IPS DF 6.9 (cell line): ENCODE results near the gene PPFIA4.

Source experiments
- DNase-seq: peaks from one replicate; pipeline ENCODE4 v3.0.0-alpha.2; 2013; ENCODE audit warnings: low read depth, low spot score
- H3K27ac ChIP-seq: one replicate; pipeline ENCODE4 v1.5.1; 2013; ENCODE audit warnings: low read length, control low read depth
- H3K27me3 ChIP-seq: 2 replicates; pipeline ENCODE4 v1.6.1; 2013; ENCODE audit warnings: mild to moderate bottlenecking, low read length; ENCODE audit not compliant: control insufficient read depth, insufficient read depth
- H3K36me3 ChIP-seq: 2 replicates; pipeline ENCODE4 v1.6.1; 2013; ENCODE audit warnings: low read length; ENCODE audit not compliant: control insufficient read depth, insufficient read depth
- H3K4me1 ChIP-seq: 2 replicates; pipeline ENCODE4 v1.6.1; 2013; ENCODE audit warnings: low read length; ENCODE audit not compliant: control insufficient read depth, insufficient read depth
- H3K4me3 ChIP-seq: 2 replicates; pipeline ENCODE4 v1.5.1; 2013; ENCODE audit warnings: mild to moderate bottlenecking, low read length
- H3K9me3 ChIP-seq: 2 replicates; pipeline ENCODE4 v1.6.1; 2013; ENCODE audit warnings: low read length, inconsistent platforms; ENCODE audit not compliant: control insufficient read depth, insufficient read depth
- WGBS: extraction: QIAGEN DNeasy Blood & Tissue Kit; methylation state at CpG from one replicate; pipeline ENCODE4 v1.1.7; 2013; ENCODE audit warnings: mixed read lengths, missing lambda C conversion rate; ENCODE audit not compliant: insufficient read length, insufficient coverage; 5-methylcytosine and 5-hydroxymethylcytosine counted together

The PPFIA4 gene

GRCh38 chr1:203033917-203034316 lies 7.6 kb downstream of the PPFIA4 start:
- no peaks in the 10 kb centered on the region for H3K9me3 ChIP-seq
- DNase-seq: no peak
- no peak overlapping the region for H3K27ac ChIP-seq
- no peak overlapping the region for H3K4me3 ChIP-seq
- peaks cover 2% of the 10 kb centered on the region; the same call in 1 of the 2 replicates for H3K4me1 ChIP-seq
- H3K36me3 ChIP-seq: peaks cover 2% of the 10 kb centered on the region; the same call in 1 of the 2 replicates
- H3K27me3 ChIP-seq: no peaks in the 10 kb centered on the region
- whole genome bisulfite sequencing: no CpG with 5 or more reads among the region's 2 CpGs

- Histone ChIP-seq H3K36me3 (peaks cover 2% of the 10 kb centered on the region; the same call in 1 of the 2 replicates), H3K4me1 (peaks cover 2% of the 10 kb centered on the region; the same call in 1 of the 2 replicates), H3K27ac (no peak overlapping the region), H3K9me3 (no peaks in the 10 kb centered on the region), H3K4me3 (no peak overlapping the region), H3K27me3 (no peaks in the 10 kb centered on the region)
- no peak for DNase-seq
- WGBS: no CpG with 5 or more reads among the region's 10 CpGs
Measured at GRCh38 chr1:203034422-203035110, 8.3 kb downstream of the PPFIA4 start.

- DNase-seq: no peak
- peaks cover 2% of the 10 kb centered on the region; the same call in 1 of the 2 replicates for H3K36me3 ChIP-seq
- H3K4me1 ChIP-seq: peaks cover 2% of the 10 kb centered on the region; the same call in 1 of the 2 replicates
- H3K9me3 ChIP-seq: no peaks in the 10 kb centered on the region
- H3K27me3 ChIP-seq: no peaks in the 10 kb centered on the region
- no CpG with 5 or more reads among the region's 15 CpGs for WGBS
- no peak overlapping the region for H3K4me3 ChIP-seq
- no peak overlapping the region for H3K27ac ChIP-seq
Measured at GRCh38 chr1:203035111-203036000, 9.1 kb downstream of the PPFIA4 start.

- Histone ChIP-seq H3K4me1 (peaks cover 2% of the 10 kb centered on the region; the same call in 1 of the 2 replicates), H3K27ac (no peak overlapping the region), H3K9me3 (no peaks in the 10 kb centered on the region), H3K4me3 (no peak overlapping the region), H3K36me3 (no peaks in the 10 kb centered on the region), H3K27me3 (no peaks in the 10 kb centered on the region)
- no peak for DNase-seq
- no CpG with 5 or more reads among the region's 4 CpGs for WGBS
Measured at GRCh38 chr1:203036135-203036534, 9.8 kb downstream of the PPFIA4 start.

GRCh38 chr1:203036537-203036936 lies 10.2 kb downstream of the PPFIA4 start:
- Histone ChIP-seq H3K9me3 (no peaks in the 10 kb centered on the region), H3K4me1 (peaks cover 2% of the 10 kb centered on the region; the same call in 1 of the 2 replicates), H3K27me3 (no peaks in the 10 kb centered on the region), H3K36me3 (no peaks in the 10 kb centered on the region), H3K4me3 (no peak overlapping the region), H3K27ac (no peak overlapping the region)
- no peak for DNase-seq
- WGBS: no CpG with 5 or more reads among the region's 2 CpGs

GRCh38 chr1:203037509-203038190 lies 11.4 kb downstream of the PPFIA4 start:
- DNase-seq: no peak
- Histone ChIP-seq H3K4me1 (peaks cover 2% of the 10 kb centered on the region; the same call in 1 of the 2 replicates), H3K27ac (no peak overlapping the region), H3K27me3 (no peaks in the 10 kb centered on the region), H3K36me3 (no peaks in the 10 kb centered on the region), H3K9me3 (no peaks in the 10 kb centered on the region), H3K4me3 (no peak overlapping the region)
- no CpG with 5 or more reads among the region's 10 CpGs for WGBS

GRCh38 chr1:203038217-203038741 lies 12.0 kb downstream of the PPFIA4 start:
- Histone ChIP-seq H3K27ac (no peak overlapping the region), H3K36me3 (no peaks in the 10 kb centered on the region), H3K9me3 (no peaks in the 10 kb centered on the region), H3K4me1 (peaks cover 2% of the 10 kb centered on the region; the same call in 1 of the 2 replicates), H3K27me3 (no peaks in the 10 kb centered on the region), H3K4me3 (no peak overlapping the region)
- WGBS: no CpG with 5 or more reads among the region's 9 CpGs
- no peak for DNase-seq

GRCh38 chr1:203038891-203039608 lies 12.8 kb downstream of the PPFIA4 start:
- Histone ChIP-seq H3K9me3 (no peaks in the 10 kb centered on the region), H3K4me1 (peaks cover 2% of the 10 kb centered on the region; the same call in 1 of the 2 replicates), H3K27ac (no peak overlapping the region), H3K36me3 (no peaks in the 10 kb centered on the region; the same call in 1 of the 2 replicates), H3K4me3 (no peak overlapping the region), H3K27me3 (no peaks in the 10 kb centered on the region)
- no CpG with 5 or more reads among the region's 22 CpGs for WGBS
- DNase-seq: peak; percentile 76

GRCh38 chr1:203039609-203040512 lies 13.6 kb downstream of the PPFIA4 start:
- Histone ChIP-seq H3K27me3 (no peaks in the 10 kb centered on the region), H3K27ac (no peak overlapping the region), H3K4me1 (peaks cover 2% of the 10 kb centered on the region; the same call in 1 of the 2 replicates), H3K9me3 (no peaks in the 10 kb centered on the region), H3K4me3 (no peak overlapping the region), H3K36me3 (no peaks in the 10 kb centered on the region; the same call in 1 of the 2 replicates)
- DNase-seq: no peak
- WGBS: no CpG with 5 or more reads among the region's 11 CpGs
